Mesenchymal stem cell (in vitro differentiated cells and primary cell): ENCODE results near the gene PARD3.

ENCODE experiments used
- DNase-seq: peaks from one replicate; pipeline ENCODE4 v3.0.0-alpha.2; 2013
- H2AFZ ChIP-seq: one replicate; pipeline ENCODE4 v1.6.1; 2013; ENCODE audit warnings: low read depth, mild to moderate bottlenecking, control low read depth, inconsistent platforms, low read length, moderate library complexity
- H2AK5ac ChIP-seq: 2 replicates; pipeline ENCODE4 v1.6.1; 2013; ENCODE audit warnings: low read length, moderate library complexity, mild to moderate bottlenecking, inconsistent platforms; ENCODE audit not compliant: severe bottlenecking
- H2BK120ac ChIP-seq: one replicate; pipeline ENCODE4 v1.6.1; 2013; ENCODE audit warnings: low read depth, mild to moderate bottlenecking, inconsistent platforms, low read length, moderate library complexity
- H2BK12ac ChIP-seq, 2 experiments: one replicate each; pipeline ENCODE4 v1.6.1; 2013; ENCODE audit warnings: inconsistent platforms in 2 of 2, low read length in 2 of 2, mild to moderate bottlenecking in 2 of 2, moderate library complexity in 2 of 2, control low read depth in 1 of 2
- H2BK15ac ChIP-seq: one replicate; pipeline ENCODE4 v1.6.1; 2013; ENCODE audit warnings: mild to moderate bottlenecking, low read depth, inconsistent platforms; ENCODE audit not compliant: poor library complexity, severe bottlenecking
- H2BK5ac ChIP-seq: 2 replicates; pipeline ENCODE4 v1.6.1; 2013; ENCODE audit warnings: low read depth, mild to moderate bottlenecking, low read length, control low read depth, inconsistent platforms; ENCODE audit not compliant: poor library complexity, severe bottlenecking
- H3K14ac ChIP-seq, 2 experiments: one replicate each; pipeline ENCODE4 v1.6.1; 2013; ENCODE audit warnings: inconsistent platforms in 2 of 2, low read length in 2 of 2, control low read depth in 1 of 2, mild to moderate bottlenecking in 1 of 2, moderate library complexity in 1 of 2
- H3K18ac ChIP-seq, 2 experiments: one replicate each; pipeline ENCODE4 v1.6.1; 2013; ENCODE audit warnings: inconsistent platforms in 2 of 2, low read length in 2 of 2, control low read depth in 1 of 2, low read depth in 1 of 2, mild to moderate bottlenecking in 1 of 2
- H3K23ac ChIP-seq, 2 experiments: one replicate each; pipeline ENCODE4 v1.6.1; 2013; ENCODE audit warnings: inconsistent platforms in 2 of 2, low read length in 2 of 2, mild to moderate bottlenecking in 2 of 2, moderate library complexity in 2 of 2, control low read depth in 1 of 2
- H3K27ac ChIP-seq: 2 replicates; pipeline ENCODE4 v1.5.1; 2013; ENCODE audit warnings: mild to moderate bottlenecking, moderate library complexity, low read length, control low read depth, inconsistent platforms; ENCODE audit not compliant: poor library complexity, severe bottlenecking
- H3K27me3 ChIP-seq, 2 experiments: 2 replicates each; pipeline versions ENCODE4 v1.6.1 to v1.7.0; 2013; ENCODE audit warnings: low read length in 2 of 2, mild to moderate bottlenecking in 2 of 2, moderate library complexity in 2 of 2, control low read depth in 1 of 2, inconsistent platforms in 1 of 2; ENCODE audit not compliant: control insufficient read depth in 1 of 2, insufficient read depth in 1 of 2
- H3K36me3 ChIP-seq, 2 experiments: 2 replicates each; pipeline versions ENCODE4 v1.6.1 to v1.7.0; 2013; ENCODE audit warnings: low read length in 2 of 2, control low read depth in 1 of 2, inconsistent platforms in 1 of 2, low read depth in 1 of 2, mild to moderate bottlenecking in 1 of 2; ENCODE audit not compliant: insufficient read depth in 2 of 2, control insufficient read depth in 1 of 2
- H3K4ac ChIP-seq, 2 experiments: one replicate each; pipeline ENCODE4 v1.6.1; 2013; ENCODE audit warnings: inconsistent platforms in 2 of 2, low read length in 2 of 2, mild to moderate bottlenecking in 2 of 2, moderate library complexity in 2 of 2, control low read depth in 1 of 2, low read depth in 1 of 2
- H3K4me1 ChIP-seq: 2 replicates; pipeline ENCODE4 v1.6.1; 2013; ENCODE audit warnings: low read depth, low read length, control low read depth; ENCODE audit not compliant: control insufficient read depth, insufficient read depth
- H3K4me2 ChIP-seq: 2 replicates; pipeline ENCODE4 v1.6.1; 2013; ENCODE audit warnings: low read length, mild to moderate bottlenecking, inconsistent platforms; ENCODE audit not compliant: poor library complexity, severe bottlenecking
- H3K4me3 ChIP-seq, 2 experiments: 2 replicates each; pipeline versions ENCODE4 v1.5.1 to v1.7.0; 2013; ENCODE audit warnings: low read length in 2 of 2, mild to moderate bottlenecking in 2 of 2, control low read depth in 1 of 2, low read depth in 1 of 2; ENCODE audit not compliant: insufficient read depth in 1 of 2
- H3K79me1 ChIP-seq: replicated peaks from 2 replicates; pipeline ENCODE4 v1.6.1; 2013; ENCODE audit warnings: mild to moderate bottlenecking, control low read depth, low read length, inconsistent platforms; ENCODE audit not compliant: poor library complexity, severe bottlenecking
- H3K9ac ChIP-seq: 2 replicates; pipeline ENCODE4 v1.7.0; 2013; ENCODE audit warnings: mild to moderate bottlenecking, low read length, moderate library complexity
- H3K9me3 ChIP-seq: 2 replicates; pipeline ENCODE4 v1.7.0; 2013; ENCODE audit warnings: mild to moderate bottlenecking, low read length; ENCODE audit not compliant: control insufficient read depth
- H4K8ac ChIP-seq: one replicate; pipeline ENCODE4 v1.6.1; 2013; ENCODE audit warnings: inconsistent platforms, mild to moderate bottlenecking, low read length, moderate library complexity
- H4K91ac ChIP-seq: one replicate; pipeline ENCODE4 v1.6.1; 2013; ENCODE audit warnings: mild to moderate bottlenecking, low read length, inconsistent platforms
- WGBS: methylation state at CpG from one replicate; pipeline ENCODE4 v1.1.7; 2013; ENCODE audit warnings: mixed read lengths; 5-methylcytosine and 5-hydroxymethylcytosine counted together

The PARD3 gene

DNA sequence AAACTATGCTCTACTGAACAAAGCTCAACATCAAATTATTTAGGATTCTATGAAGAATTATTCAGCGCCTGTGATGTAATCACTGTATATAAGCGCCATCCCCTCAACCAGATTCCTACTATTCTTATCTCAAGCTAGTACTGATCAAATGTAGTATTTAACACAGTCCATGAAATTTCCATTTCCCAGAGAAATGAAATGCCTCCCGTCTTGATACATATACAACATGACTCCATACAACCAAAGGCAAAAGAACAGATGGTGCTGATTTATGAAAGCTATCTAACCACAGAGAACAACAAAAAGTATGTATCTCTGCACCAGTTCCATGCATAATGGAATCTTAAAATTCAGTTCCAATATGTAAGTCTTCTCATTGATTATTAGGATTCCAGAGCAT lies 406.1 kb downstream of the PARD3 start:
- Histone ChIP-seq H3K79me1 (peaks cover 11% of the 10 kb centered on the region), H3K14ac (no peak overlapping the region), H3K27ac (no peak overlapping the region), H2BK120ac (no peak overlapping the region), H3K4me3 (no peak overlapping the region), H4K91ac (no peak overlapping the region), H2BK5ac (no peak overlapping the region), H2BK12ac (no peak overlapping the region), H2AK5ac (no peak overlapping the region), H3K36me3 (peaks cover 0 to 3% of the 10 kb centered on the region in 2 experiments), H3K9ac (no peak overlapping the region), H3K9me3 (no peaks in the 10 kb centered on the region), H3K4me1 (peaks cover 6% of the 10 kb centered on the region), H4K8ac (no peak overlapping the region), H3K23ac (no peak overlapping the region), H3K4ac (no peak overlapping the region), H2BK15ac (no peak overlapping the region), H3K4me2 (no peak overlapping the region), H3K18ac (no peak overlapping the region), H3K27me3 (no peaks in the 10 kb centered on the region), H2AFZ (no peak overlapping the region)
- no peak for DNase-seq
- WGBS, result 93% methylated on average over 3 of the region's 3 CpGs

GRCh38 chr10:34408381-34408780 lies 406.7 kb downstream of the PARD3 start:
- H2BK120ac ChIP-seq, result no peak overlapping the region
- H4K91ac ChIP-seq, result no peak overlapping the region
- no peak overlapping the region for H3K23ac ChIP-seq
- H2AK5ac ChIP-seq, result no peak overlapping the region
- peaks cover 8% of the 10 kb centered on the region for H3K79me1 ChIP-seq
- H3K36me3 ChIP-seq, result peaks cover 0 to 3% of the 10 kb centered on the region in 2 experiments
- H3K27me3 ChIP-seq, result no peaks in the 10 kb centered on the region
- no peak overlapping the region for H2BK12ac ChIP-seq
- WGBS, result no CpG with 5 or more reads among the region's 2 CpGs
- H4K8ac ChIP-seq, result no peak overlapping the region
- H3K4me3 ChIP-seq, result no peak overlapping the region
- no peaks in the 10 kb centered on the region for H3K9me3 ChIP-seq
- H3K18ac ChIP-seq, result no peak overlapping the region
- peaks cover 3% of the 10 kb centered on the region for H3K4me1 ChIP-seq
- H3K4me2 ChIP-seq, result no peak overlapping the region
- no peak for DNase-seq
- no peak overlapping the region for H2BK15ac ChIP-seq
- H3K27ac ChIP-seq, result no peak overlapping the region
- no peak overlapping the region for H3K14ac ChIP-seq
- no peak overlapping the region for H2AFZ ChIP-seq
- H2BK5ac ChIP-seq, result no peak overlapping the region
- no peak overlapping the region for H3K9ac ChIP-seq
- no peak overlapping the region for H3K4ac ChIP-seq

- H3K9ac ChIP-seq, result no peak overlapping the region
- H2AK5ac ChIP-seq, result no peak overlapping the region
- no peak overlapping the region for H2AFZ ChIP-seq
- H2BK12ac ChIP-seq, result no peak overlapping the region
- peak overlapping the region; percentile 37 to 61 for H3K18ac ChIP-seq
- no peaks in the 10 kb centered on the region for H3K9me3 ChIP-seq
- peak; percentile 81 for DNase-seq
- H3K4me1 ChIP-seq, result peaks cover 3% of the 10 kb centered on the region
- no peak overlapping the region for H3K4me3 ChIP-seq
- H4K91ac ChIP-seq, result no peak overlapping the region
- no peak overlapping the region for H3K14ac ChIP-seq
- H2BK15ac ChIP-seq, result no peak overlapping the region
- no peak overlapping the region for H2BK120ac ChIP-seq
- peak overlapping the region; percentile 35 for H3K27ac ChIP-seq
- H3K23ac ChIP-seq, result no peak overlapping the region
- H3K79me1 ChIP-seq, result peaks cover 9% of the 10 kb centered on the region
- H3K36me3 ChIP-seq, result peaks cover 0 to 3% of the 10 kb centered on the region in 2 experiments
- no peak overlapping the region for H2BK5ac ChIP-seq
- 44% methylated on average over 7 of the region's 7 CpGs for WGBS
- H4K8ac ChIP-seq, result peak overlapping the region; percentile 52
- peak overlapping the region in 1 of 2 experiments; percentile 12 for H3K4ac ChIP-seq
- H3K27me3 ChIP-seq, result no peaks in the 10 kb centered on the region
- no peak overlapping the region for H3K4me2 ChIP-seq
These were observed 407.7 kb downstream of the PARD3 start for GRCh38 chr10:34407324-34407805.

GRCh38 chr10:34406463-34407323 lies 408.4 kb downstream of the PARD3 start:
- Histone ChIP-seq H3K4me2 (no peak overlapping the region), H3K9me3 (no peaks in the 10 kb centered on the region), H3K23ac (no peak overlapping the region), H3K18ac (peak overlapping the region; percentile 37 to 61), H3K4me1 (peaks cover 3% of the 10 kb centered on the region), H2BK15ac (no peak overlapping the region), H3K4ac (peak overlapping the region in 1 of 2 experiments; percentile 12), H3K27ac (peak overlapping the region; percentile 35), H2AK5ac (no peak overlapping the region), H3K27me3 (no peaks in the 10 kb centered on the region), H3K9ac (no peak overlapping the region), H3K79me1 (peaks cover 11% of the 10 kb centered on the region), H3K4me3 (no peak overlapping the region), H2BK5ac (no peak overlapping the region), H3K14ac (no peak overlapping the region), H3K36me3 (peaks cover 0 to 3% of the 10 kb centered on the region in 2 experiments), H4K91ac (no peak overlapping the region), H4K8ac (peak overlapping the region; percentile 52), H2BK120ac (no peak overlapping the region), H2BK12ac (no peak overlapping the region), H2AFZ (no peak overlapping the region)
- WGBS, result 74% methylated on average over 4 of the region's 4 CpGs
- no peak for DNase-seq
